ENCODE results near the gene EFTUD2.

The EFTUD2 gene

GRCh38 chr17:44887016-44887415 is 12.2 kb downstream of the EFTUD2 start:
- Histone ChIP-seq H4K12ac (ENCODE audit: low read depth, low read length) (no peak overlapping the region), H3K18ac (ENCODE audit: low read length) (no peak overlapping the region), H3K23ac (ENCODE audit: low read length) (no peak overlapping the region), H3K4me1 (ENCODE audit: control insufficient read depth in 1 of 2, insufficient read depth in 2 of 2, low read length in 2 of 2) (peaks cover 0 to 2% of the 10 kb centered on the region in 2 experiments), H3K9ac (ENCODE audit: low read length) (no peak overlapping the region), H2AFZ (ENCODE audit: insufficient read depth, low read length, poor library complexity) (no peak overlapping the region), H3K27me3 (ENCODE audit: insufficient read depth, low read length) (no peaks in the 10 kb centered on the region), H3K4ac (ENCODE audit: low read depth, low read length) (no peak overlapping the region), H3K27ac (ENCODE audit: low read depth, low read length) (no peak overlapping the region), H2BK12ac (ENCODE audit: low read length) (no peak overlapping the region), H3K4me2 (ENCODE audit: low read length) (no peak overlapping the region), H2AK5ac (ENCODE audit: low read length) (no peak overlapping the region), H4K91ac (ENCODE audit: low read depth, low read length) (no peak overlapping the region), H2BK5ac (ENCODE audit: low read depth, low read length, poor library complexity) (no peak overlapping the region), H3K9me3 (ENCODE audit: insufficient read depth, low read depth, low read length) (no peaks in the 10 kb centered on the region), H3K14ac (ENCODE audit: low read length) (no peak overlapping the region), H3K79me2 (ENCODE audit: control insufficient read depth, insufficient read depth, low read length, poor library complexity) (no peaks in the 10 kb centered on the region), H3K36me3 (ENCODE audit: control insufficient read depth in 1 of 2, insufficient read depth in 2 of 2, low read length in 2 of 2) (peaks cover 26 to 40% of the 10 kb centered on the region in 2 experiments), H2BK120ac (ENCODE audit: insufficient read depth, low read length, poor library complexity) (no peak overlapping the region), H4K8ac (ENCODE audit: low read depth, low read length) (no peak overlapping the region), H3K4me3 (ENCODE audit: low read depth, low read length) (no peak overlapping the region), H3K79me1 (ENCODE audit: low read length) (no peaks in the 10 kb centered on the region)
- no peak for DNase-seq
- no CpG with 5 or more reads among the region's 1 CpG for WGBS (ENCODE audit: extremely low coverage, insufficient coverage, insufficient read length)

- no peak overlapping the region for H3K9ac ChIP-seq (ENCODE audit: low read length)
- H4K91ac ChIP-seq (ENCODE audit: low read depth, low read length) = no peak overlapping the region
- no peak overlapping the region for H3K14ac ChIP-seq (ENCODE audit: low read length)
- H3K9me3 ChIP-seq (ENCODE audit: insufficient read depth, low read depth, low read length) = no peaks in the 10 kb centered on the region
- H4K12ac ChIP-seq (ENCODE audit: low read depth, low read length) = no peak overlapping the region
- H3K36me3 ChIP-seq (ENCODE audit: control insufficient read depth in 1 of 2, insufficient read depth in 2 of 2, low read length in 2 of 2) = peaks cover 27 to 50% of the 10 kb centered on the region in 2 experiments
- WGBS (ENCODE audit: extremely low coverage, insufficient coverage, insufficient read length) = no CpG with 5 or more reads among the region's 2 CpGs
- H2AK5ac ChIP-seq (ENCODE audit: low read length) = no peak overlapping the region
- DNase-seq = peak in 1 of 2 donors; percentile 20
- no peak overlapping the region for H3K23ac ChIP-seq (ENCODE audit: low read length)
- no peaks in the 10 kb centered on the region for H3K79me2 ChIP-seq (ENCODE audit: control insufficient read depth, insufficient read depth, low read length, poor library complexity)
- no peak overlapping the region for H2BK12ac ChIP-seq (ENCODE audit: low read length)
- H3K18ac ChIP-seq (ENCODE audit: low read length) = no peak overlapping the region
- no peak overlapping the region for H3K4me3 ChIP-seq (ENCODE audit: low read depth, low read length)
- H3K4me1 ChIP-seq (ENCODE audit: control insufficient read depth in 1 of 2, insufficient read depth in 2 of 2, low read length in 2 of 2) = peaks cover 0 to 2% of the 10 kb centered on the region in 2 experiments
- no peaks in the 10 kb centered on the region for H3K27me3 ChIP-seq (ENCODE audit: insufficient read depth, low read length)
- no peak overlapping the region for H3K27ac ChIP-seq (ENCODE audit: low read depth, low read length)
- no peak overlapping the region for H3K4me2 ChIP-seq (ENCODE audit: low read length)
- H3K79me1 ChIP-seq (ENCODE audit: low read length) = no peaks in the 10 kb centered on the region
- no peak overlapping the region for H2AFZ ChIP-seq (ENCODE audit: insufficient read depth, low read length, poor library complexity)
- H4K8ac ChIP-seq (ENCODE audit: low read depth, low read length) = no peak overlapping the region
- no peak overlapping the region for H2BK120ac ChIP-seq (ENCODE audit: insufficient read depth, low read length, poor library complexity)
- no peak overlapping the region for H3K4ac ChIP-seq (ENCODE audit: low read depth, low read length)
- H2BK5ac ChIP-seq (ENCODE audit: low read depth, low read length, poor library complexity) = no peak overlapping the region
Measured at GRCh38 chr17:44884941-44885340, 14.3 kb downstream of the EFTUD2 start.

GRCh38 chr17:44881145-44881544 is 18.1 kb downstream of the EFTUD2 start:
- Histone ChIP-seq H3K4me3 (ENCODE audit: low read depth, low read length) (no peak overlapping the region), H3K9me3 (ENCODE audit: insufficient read depth, low read depth, low read length) (no peaks in the 10 kb centered on the region), H4K91ac (ENCODE audit: low read depth, low read length) (no peak overlapping the region), H3K4me2 (ENCODE audit: low read length) (no peak overlapping the region), H3K79me1 (ENCODE audit: low read length) (no peaks in the 10 kb centered on the region), H4K8ac (ENCODE audit: low read depth, low read length) (no peak overlapping the region), H3K79me2 (ENCODE audit: control insufficient read depth, insufficient read depth, low read length, poor library complexity) (no peaks in the 10 kb centered on the region), H3K9ac (ENCODE audit: low read length) (no peak overlapping the region), H3K14ac (ENCODE audit: low read length) (no peak overlapping the region), H3K27me3 (ENCODE audit: insufficient read depth, low read length) (no peaks in the 10 kb centered on the region), H2BK5ac (ENCODE audit: low read depth, low read length, poor library complexity) (no peak overlapping the region), H2BK12ac (ENCODE audit: low read length) (no peak overlapping the region), H3K23ac (ENCODE audit: low read length) (no peak overlapping the region), H3K36me3 (ENCODE audit: control insufficient read depth in 1 of 2, insufficient read depth in 2 of 2, low read length in 2 of 2) (peaks cover 31 to 60% of the 10 kb centered on the region in 2 experiments), H2AK5ac (ENCODE audit: low read length) (no peak overlapping the region), H3K4ac (ENCODE audit: low read depth, low read length) (no peak overlapping the region), H3K4me1 (ENCODE audit: control insufficient read depth in 1 of 2, insufficient read depth in 2 of 2, low read length in 2 of 2) (no peaks in the 10 kb centered on the region), H2BK120ac (ENCODE audit: insufficient read depth, low read length, poor library complexity) (no peak overlapping the region), H2AFZ (ENCODE audit: insufficient read depth, low read length, poor library complexity) (no peak overlapping the region), H3K18ac (ENCODE audit: low read length) (no peak overlapping the region), H4K12ac (ENCODE audit: low read depth, low read length) (no peak overlapping the region), H3K27ac (ENCODE audit: low read depth, low read length) (no peak overlapping the region)
- WGBS (ENCODE audit: extremely low coverage, insufficient coverage, insufficient read length) = no CpG with 5 or more reads among the region's 4 CpGs
- DNase-seq = peak in 1 of 2 donors; percentile 28

- Histone ChIP-seq H3K9ac (ENCODE audit: low read length) (no peak overlapping the region), H3K36me3 (ENCODE audit: control insufficient read depth in 1 of 2, insufficient read depth in 2 of 2, low read length in 2 of 2) (peaks cover 29 to 61% of the 10 kb centered on the region in 2 experiments), H3K27ac (ENCODE audit: low read depth, low read length) (no peak overlapping the region), H3K9me3 (ENCODE audit: insufficient read depth, low read depth, low read length) (no peaks in the 10 kb centered on the region), H3K4me2 (ENCODE audit: low read length) (no peak overlapping the region), H4K91ac (ENCODE audit: low read depth, low read length) (no peak overlapping the region), H2AK5ac (ENCODE audit: low read length) (no peak overlapping the region), H3K4me1 (ENCODE audit: control insufficient read depth in 1 of 2, insufficient read depth in 2 of 2, low read length in 2 of 2) (no peaks in the 10 kb centered on the region), H3K79me1 (ENCODE audit: low read length) (no peaks in the 10 kb centered on the region), H2BK120ac (ENCODE audit: insufficient read depth, low read length, poor library complexity) (no peak overlapping the region), H3K14ac (ENCODE audit: low read length) (no peak overlapping the region), H4K12ac (ENCODE audit: low read depth, low read length) (no peak overlapping the region), H2AFZ (ENCODE audit: insufficient read depth, low read length, poor library complexity) (no peak overlapping the region), H2BK12ac (ENCODE audit: low read length) (no peak overlapping the region), H4K8ac (ENCODE audit: low read depth, low read length) (no peak overlapping the region), H3K23ac (ENCODE audit: low read length) (no peak overlapping the region), H3K4ac (ENCODE audit: low read depth, low read length) (no peak overlapping the region), H2BK5ac (ENCODE audit: low read depth, low read length, poor library complexity) (no peak overlapping the region), H3K18ac (ENCODE audit: low read length) (no peak overlapping the region), H3K27me3 (ENCODE audit: insufficient read depth, low read length) (no peaks in the 10 kb centered on the region), H3K79me2 (ENCODE audit: control insufficient read depth, insufficient read depth, low read length, poor library complexity) (no peaks in the 10 kb centered on the region), H3K4me3 (ENCODE audit: low read depth, low read length) (no peak overlapping the region)
- no CpG with 5 or more reads among the region's 2 CpGs for WGBS (ENCODE audit: extremely low coverage, insufficient coverage, insufficient read length)
- no peak for DNase-seq
Measured at GRCh38 chr17:44880062-44880461, 19.2 kb downstream of the EFTUD2 start.
